Heart left ventricle (tissue), 13 donors: ENCODE results near the gene ABCA9.

ENCODE experiments used
- CTCF ChIP-seq, 12 donors: fragments of 200-600 bp; sonication (generic) in 4 of 12; IDR thresholded peaks; one replicate each; pipeline versions ENCODE4 v1.5.0 to v1.8.0; 2018 to 2022; ENCODE audit warnings: antibody characterized with exemption in 12 of 12, mild to moderate bottlenecking in 5 of 12
- POLR2A ChIP-seq, 2 donors: fragments of 450-650 bp; IDR thresholded peaks; one replicate each; pipeline ENCODE4 v1.6.1; 2017; ENCODE audit warnings: antibody characterized with exemption in 2 of 2, mild to moderate bottlenecking in 2 of 2, moderate library complexity in 2 of 2
- donor health status: ischemic (EF 13 %, LVEDD 7.1; RV severe dilation, severe dysfunction).
- donor health status: DM: no; HTN: yes; CAD: no.
- donor health status: DM: no; HTN: no; CAD: no.
- donor health status: ischemic (EF 25% LVEDD 6.9; RV normal size, moderate dysfunction).
- donor health status: ischemic (EF 25% LVEDD 5.7; RV mildly dilated, moderate dysfunction).
- donor health status: ischemic (EF 35%, LVEDD 5.7; RV mildly dilated, moderate dysfunction).
- donor health status: nonischemic (EF 11% LVEDD 7.7; RV severe dilation, severe dysfunction).
- donor health status: DM: yes; HTN: yes; CAD: no.
- donor health status: PGD.
- donor health status: ischemic (EF 29% LVEDD 5.4; RV normal size, mild dysfunction).
- donor health status: nonischemic (EF 23%, LVEDD 6.1; RV moderate dilation, normal function).

- TF ChIP-seq CTCF (IDR thresholded peaks at IDR 0.05): no peak
- TF ChIP-seq POLR2A (IDR thresholded peaks at IDR 0.05): no peak
Measured at GRCh38 chr17:68955181-68955841, 105.4 kb downstream of the ABCA9 start, which contains the start of gene ABCA8.
